Esophagus muscularis mucosa (tissue), 3 donors: ENCODE data around the gene SLC38A9.

ENCODE experiments used
- POLR2A ChIP-seq: fragments of 450-650 bp; IDR thresholded peaks from one replicate; pipeline ENCODE4 v1.6.1; 2017; ENCODE audit warnings: antibody characterized with exemption, moderate library complexity, mild to moderate bottlenecking, low read depth
- TF ChIP-seq, protein P1 (sequence below), 3 experiments: fragments of 200-600 bp in 2 of 3; fragments of 450-650 bp in 1 of 3; sonication (generic) in 2 of 3; IDR thresholded peaks; one replicate each; pipeline ENCODE4 v1.5.1; 2017 to 2019; ENCODE audit warnings: antibody characterized with exemption in 3 of 3, mild to moderate bottlenecking in 2 of 3, moderate library complexity in 1 of 3

DNA sequence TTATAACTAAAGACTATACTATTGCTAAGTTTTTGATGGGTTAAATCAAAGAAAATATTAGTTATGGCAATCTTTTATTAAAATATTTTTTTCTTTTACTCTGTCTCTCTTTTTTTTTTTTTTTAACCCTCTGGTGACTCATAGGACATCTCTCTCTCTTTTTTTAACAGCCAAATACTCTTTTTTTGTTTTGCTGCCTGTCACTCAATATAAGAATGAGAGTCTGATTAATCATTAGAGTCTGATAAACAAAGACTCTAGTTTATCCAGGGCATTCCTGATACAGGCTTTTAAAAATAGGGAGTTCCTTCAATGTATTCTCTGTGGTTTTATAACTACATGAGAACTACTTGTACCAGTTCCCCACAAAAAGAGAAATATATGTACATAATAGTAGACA, 77.3 kb downstream of the SLC38A9 start:
- no peak for TF ChIP-seq POLR2A
- TF ChIP-seq, protein P1, sequence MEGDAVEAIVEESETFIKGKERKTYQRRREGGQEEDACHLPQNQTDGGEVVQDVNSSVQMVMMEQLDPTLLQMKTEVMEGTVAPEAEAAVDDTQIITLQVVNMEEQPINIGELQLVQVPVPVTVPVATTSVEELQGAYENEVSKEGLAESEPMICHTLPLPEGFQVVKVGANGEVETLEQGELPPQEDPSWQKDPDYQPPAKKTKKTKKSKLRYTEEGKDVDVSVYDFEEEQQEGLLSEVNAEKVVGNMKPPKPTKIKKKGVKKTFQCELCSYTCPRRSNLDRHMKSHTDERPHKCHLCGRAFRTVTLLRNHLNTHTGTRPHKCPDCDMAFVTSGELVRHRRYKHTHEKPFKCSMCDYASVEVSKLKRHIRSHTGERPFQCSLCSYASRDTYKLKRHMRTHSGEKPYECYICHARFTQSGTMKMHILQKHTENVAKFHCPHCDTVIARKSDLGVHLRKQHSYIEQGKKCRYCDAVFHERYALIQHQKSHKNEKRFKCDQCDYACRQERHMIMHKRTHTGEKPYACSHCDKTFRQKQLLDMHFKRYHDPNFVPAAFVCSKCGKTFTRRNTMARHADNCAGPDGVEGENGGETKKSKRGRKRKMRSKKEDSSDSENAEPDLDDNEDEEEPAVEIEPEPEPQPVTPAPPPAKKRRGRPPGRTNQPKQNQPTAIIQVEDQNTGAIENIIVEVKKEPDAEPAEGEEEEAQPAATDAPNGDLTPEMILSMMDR (IDR thresholded peaks at IDR 0.05), result no peak
